Lung (tissue), 12 donors: ENCODE measurements around the gene OR2G3. TPM values are rescaled to one million over a fixed set of nuclear protein-coding genes. Genes with fewer than 3 reads are reported as not detected.

Experiments
- ATAC-seq: fragments of 200-7000 bp; cut with Tn5 transposase; one replicate; pipeline ENCODE4 v1.9.1; 2020; ENCODE audit warnings: moderate number of reproducible peaks; ENCODE audit not compliant: insufficient read depth, low FRiP score
- DNase-seq, 3 donors: peaks; one replicate each; pipeline ENCODE4 v3.0.0-alpha.2; 2013 to 2017
- H3K27ac ChIP-seq, 2 donors: one replicate each; pipeline ENCODE4 v1.5.1; 2013; ENCODE audit warnings: mild to moderate bottlenecking in 2 of 2, moderate library complexity in 2 of 2, control low read depth in 1 of 2, inconsistent platforms in 1 of 2, low read depth in 1 of 2, low read length in 1 of 2
- H3K27me3 ChIP-seq, 3 donors: one replicate each; pipeline ENCODE4 v1.5.1; 2013; ENCODE audit warnings: low read length in 2 of 3; ENCODE audit not compliant: control insufficient read depth in 3 of 3, insufficient read depth in 3 of 3
- H3K36me3 ChIP-seq, 4 donors: one replicate each; pipeline ENCODE4 v1.5.1; 2013; ENCODE audit warnings: low read length in 4 of 4, mild to moderate bottlenecking in 1 of 4, moderate library complexity in 1 of 4; ENCODE audit not compliant: control insufficient read depth in 4 of 4, insufficient read depth in 4 of 4
- H3K4me1 ChIP-seq, 5 donors: one replicate each; pipeline ENCODE4 v1.5.1; 2013; ENCODE audit warnings: low read length in 5 of 5, mild to moderate bottlenecking in 2 of 5, moderate library complexity in 1 of 5; ENCODE audit not compliant: control insufficient read depth in 5 of 5, insufficient read depth in 5 of 5
- H3K4me3 ChIP-seq: one replicate; pipeline ENCODE4 v1.5.1; 2013; ENCODE audit warnings: mild to moderate bottlenecking, control low read depth, moderate library complexity
- H3K9ac ChIP-seq, 2 donors: one replicate each; pipeline ENCODE4 v1.5.1; 2013; ENCODE audit warnings: low read length in 2 of 2, control low read depth in 1 of 2; ENCODE audit not compliant: insufficient read depth in 1 of 2
- H3K9me3 ChIP-seq, 4 donors: one replicate each; pipeline ENCODE4 v1.5.1; 2013; ENCODE audit warnings: low read length in 3 of 4, mild to moderate bottlenecking in 1 of 4, moderate library complexity in 1 of 4; ENCODE audit not compliant: control insufficient read depth in 4 of 4, insufficient read depth in 3 of 4
- CTCF ChIP-seq: IDR thresholded peaks from 2 replicates; pipeline ENCODE4 v1.5.1; 2012; ENCODE audit warnings: mild to moderate bottlenecking; ENCODE audit errors: control extremely low read depth, extremely low read depth
- WGBS, 2 donors: extraction: QIAGEN DNeasy Blood & Tissue Kit; methylation state at CpG; one replicate each; pipeline ENCODE4 v1.1.7; 2013; 5-methylcytosine and 5-hydroxymethylcytosine counted together
- polyA plus RNA-seq, 2 donors: library from polyadenylated mRNA; stranded (reverse); fragments of 200-250 nt; gene quantifications; one replicate each; pipeline ENCODE4 v1.2.1, GENCODE V29; 2013
- total RNA-seq, 2 donors: library from RNA; depleted of rRNA in 1 of 2; stranded (reverse); fragments of >200 nt in 1 of 2; gene quantifications; one replicate each; pipeline ENCODE4 v1.2.1, GENCODE V29; 2014 to 2021
- donor health status: control.
- donor health status: control.
- donor health status: Bipolar disorder and iron deficiency.
- donor health status: healthy.
- donor health status: DM: yes; HTN: yes; CAD: no.

The OR2G3 gene
- total and polyA plus RNA-seq, 4 donors = not detected

GRCh38 chr1:247578946-247579460 lies 26.4 kb upstream of the OR2G3 start:
- H3K9me3 ChIP-seq = no peaks in the 10 kb centered on the region
- 87 to 95% methylated on average over 5 of the region's 5 CpGs for WGBS, 2 donors
- H3K27ac ChIP-seq = no peak overlapping the region
- no peak overlapping the region for H3K4me3 ChIP-seq
- H3K9ac ChIP-seq = no peak overlapping the region
- no peaks in the 10 kb centered on the region for H3K4me1 ChIP-seq
- TF ChIP-seq CTCF = no peak
- H3K36me3 ChIP-seq = no peaks in the 10 kb centered on the region
- no peak for DNase-seq
- H3K27me3 ChIP-seq = no peaks in the 10 kb centered on the region
- ATAC-seq = no peak

GRCh38 chr1:247588060-247588459 lies 17.3 kb upstream of the OR2G3 start, which contains the start of gene OR2G2:
TSS of gene OR2G2 (plus strand) at chr1:247588360. CDS start at chr1:247588360, 0 bp downstream.
- H3K27me3 ChIP-seq = no peaks in the 10 kb centered on the region
- ATAC-seq = no peak
- no peak for DNase-seq
- H3K4me1 ChIP-seq = no peaks in the 10 kb centered on the region
- no peak for TF ChIP-seq CTCF
- no peak within 1 kb of the TSS for H3K27ac ChIP-seq
- H3K4me3 ChIP-seq = no peak within 1 kb of the TSS
- H3K9ac ChIP-seq = no peak within 1 kb of the TSS
- 89 to 99% methylated on average over 2 of the region's 2 CpGs for whole genome bisulfite sequencing, 2 donors
- no peaks in the 10 kb centered on the region for H3K36me3 ChIP-seq
- H3K9me3 ChIP-seq = peaks cover 0 to 7% (median 2%) of the 10 kb centered on the region in 4 donors

GRCh38 chr1:247613405-247613804 lies 8.0 kb downstream of the OR2G3 start:
- ATAC-seq (no peak), DNase-seq (no peak)
- Histone ChIP-seq H3K4me1 (no peaks in the 10 kb centered on the region), H3K9me3 (peaks cover 0 to 2% (median 0%) of the 10 kb centered on the region in 4 donors), H3K36me3 (no peaks in the 10 kb centered on the region), H3K4me3 (no peak overlapping the region), H3K27ac (no peak overlapping the region), H3K27me3 (no peaks in the 10 kb centered on the region), H3K9ac (no peak overlapping the region)
- no peak for TF ChIP-seq CTCF
- WGBS, 2 donors = 72 to 74% methylated on average over 1 of the region's 1 CpG

- no peak for TF ChIP-seq CTCF
- Histone ChIP-seq H3K9ac (no peak overlapping the region), H3K4me1 (no peaks in the 10 kb centered on the region), H3K9me3 (peaks cover 0 to 2% (median 0%) of the 10 kb centered on the region in 4 donors), H3K36me3 (no peaks in the 10 kb centered on the region), H3K27me3 (no peaks in the 10 kb centered on the region), H3K4me3 (no peak overlapping the region), H3K27ac (no peak overlapping the region)
- DNase-seq (no peak), ATAC-seq (no peak)
- 83 to 94% methylated on average over 5 of the region's 5 CpGs for WGBS, 2 donors
These were observed 9.2 kb downstream of the OR2G3 start for GRCh38 chr1:247614625-247615024.
